ENCODE results near the gene CD151. TPM values are rescaled to one million over a fixed set of nuclear protein-coding genes. Genes with fewer than 3 reads are reported as not detected.
A peak's percentile ranks its signal among the peaks of the same experiment; 100 is the strongest.

CD151 gene
- total RNA-seq, 1 experiment from 2014 or later, result 892 TPM

DNA sequence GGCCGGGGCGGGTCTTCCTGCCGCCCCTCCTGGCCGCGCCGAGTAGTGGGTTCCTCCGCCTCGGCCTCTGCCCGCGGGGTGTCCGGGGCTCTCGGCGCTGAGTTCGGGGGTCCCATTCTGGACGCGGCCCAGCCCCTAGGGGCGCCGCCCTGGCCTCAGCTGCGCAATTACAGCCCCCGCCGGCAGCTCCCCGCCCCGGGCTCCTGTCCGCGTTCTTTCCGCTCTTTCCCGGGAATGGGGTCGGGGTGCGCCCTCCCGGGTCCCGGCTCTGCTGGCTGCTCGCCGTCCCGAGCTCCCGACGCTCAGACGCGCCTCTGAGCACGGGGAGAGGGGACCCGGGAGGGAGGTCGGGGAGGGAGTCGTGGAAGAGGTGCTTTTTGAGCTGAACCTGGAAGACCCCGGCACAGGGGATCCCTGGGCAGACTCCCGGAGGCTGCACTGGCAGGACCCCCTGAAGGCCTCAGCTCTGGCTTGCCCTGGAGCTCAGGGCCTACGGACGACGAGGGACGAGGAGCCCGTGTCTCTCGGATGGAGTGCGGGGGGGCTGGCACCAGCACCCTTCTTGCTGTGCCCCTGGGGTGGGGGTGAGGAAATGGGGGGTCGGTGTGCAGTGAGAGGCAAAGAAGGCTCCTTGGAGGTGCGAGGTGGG is 10.5 kb downstream of the CD151 start:
- DNase-seq (ENCODE audit: low spot score), result no peak

DNA sequence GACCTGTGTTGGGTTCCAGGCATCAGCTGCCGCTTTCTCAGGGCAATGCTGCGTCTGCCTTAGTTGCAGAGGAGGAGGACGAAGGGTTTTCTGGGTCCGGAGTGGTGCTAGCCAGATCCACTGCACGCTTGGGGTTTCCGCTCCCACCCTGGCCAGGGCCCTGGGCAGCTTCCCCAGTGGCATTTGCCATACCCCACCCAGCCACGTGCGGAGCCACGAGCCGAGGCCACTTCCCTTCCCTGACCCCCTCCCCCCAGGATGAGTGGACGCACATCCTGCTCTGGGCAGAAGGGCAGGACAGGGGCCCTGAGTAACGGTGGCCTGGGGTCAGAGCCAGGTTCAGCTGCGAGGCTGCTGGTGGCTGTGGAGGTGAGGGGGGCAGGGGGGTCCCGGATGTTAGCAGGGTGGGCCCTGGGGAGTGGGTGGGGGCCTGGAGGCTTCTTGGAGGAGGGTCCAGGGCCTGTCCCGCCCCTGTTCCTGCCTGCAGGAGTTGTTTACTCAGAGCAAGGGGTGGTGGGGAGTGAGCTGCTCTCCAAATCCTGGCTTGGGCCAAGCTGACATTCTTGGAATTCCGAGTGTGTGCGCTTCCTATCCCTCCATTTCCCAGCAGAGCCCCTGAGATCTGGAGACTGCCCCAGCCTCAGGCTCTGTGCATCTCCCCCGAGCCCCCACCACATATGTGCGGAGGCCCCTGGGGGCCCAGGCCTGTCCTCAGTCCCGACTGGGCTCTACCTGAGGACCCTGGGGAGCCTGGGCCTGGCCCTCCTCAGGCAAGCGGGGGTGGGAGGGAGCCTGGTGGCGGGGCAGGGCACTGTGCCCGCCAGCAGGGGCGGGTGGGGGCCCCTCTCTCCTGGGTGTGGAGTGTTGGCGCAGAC is 11.3 kb downstream of the CD151 start:
- peak; percentile 98 for DNase-seq (ENCODE audit: low spot score)

DNA sequence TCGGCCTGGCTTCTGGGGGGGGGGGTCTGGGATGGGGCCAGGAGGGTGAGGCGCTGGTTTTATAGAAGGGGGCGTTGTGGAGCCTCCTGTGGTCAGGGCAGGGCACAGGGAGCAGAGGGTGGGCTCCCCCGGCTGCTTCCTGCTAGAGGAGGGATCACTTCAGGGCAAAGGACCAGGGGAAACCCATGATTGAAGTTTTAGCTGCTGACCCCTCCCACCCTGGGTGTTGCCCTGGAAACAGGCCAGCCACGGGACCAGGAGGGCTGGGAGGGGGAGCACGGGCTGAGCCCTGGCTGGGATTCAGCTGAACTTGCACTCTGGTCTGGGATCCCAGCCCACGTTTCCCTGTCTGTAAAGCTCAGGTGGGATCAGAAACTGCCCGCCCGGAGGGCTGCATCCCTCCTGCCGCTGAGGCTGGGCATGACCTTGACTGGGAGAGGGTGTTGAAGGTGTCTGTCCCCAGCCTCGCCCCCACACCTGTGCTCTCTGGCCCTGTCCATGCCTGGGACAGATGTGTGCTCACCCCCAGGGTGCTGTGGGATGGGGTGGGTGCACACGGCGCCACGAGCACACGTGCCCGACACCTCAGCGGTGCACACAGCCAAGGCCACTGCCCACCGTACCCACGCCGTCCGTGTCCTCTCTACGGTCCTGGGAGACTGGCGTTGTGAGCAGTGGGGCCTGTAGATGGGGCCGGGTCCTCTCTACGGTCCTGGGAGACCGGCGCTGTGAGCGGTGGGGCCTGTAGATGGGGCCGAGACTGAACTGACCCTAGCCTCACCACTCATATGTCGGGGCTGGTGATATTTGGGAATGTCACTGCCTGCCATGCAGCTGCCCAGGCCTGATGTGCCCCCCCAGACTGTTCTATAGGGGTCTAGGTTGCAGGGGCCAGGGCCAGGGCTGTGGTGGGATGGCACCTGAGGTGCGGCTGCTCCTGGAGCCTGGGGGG is 12.2 kb downstream of the CD151 start:
- DNase-seq (ENCODE audit: low spot score), result peak; percentile 97

DNA sequence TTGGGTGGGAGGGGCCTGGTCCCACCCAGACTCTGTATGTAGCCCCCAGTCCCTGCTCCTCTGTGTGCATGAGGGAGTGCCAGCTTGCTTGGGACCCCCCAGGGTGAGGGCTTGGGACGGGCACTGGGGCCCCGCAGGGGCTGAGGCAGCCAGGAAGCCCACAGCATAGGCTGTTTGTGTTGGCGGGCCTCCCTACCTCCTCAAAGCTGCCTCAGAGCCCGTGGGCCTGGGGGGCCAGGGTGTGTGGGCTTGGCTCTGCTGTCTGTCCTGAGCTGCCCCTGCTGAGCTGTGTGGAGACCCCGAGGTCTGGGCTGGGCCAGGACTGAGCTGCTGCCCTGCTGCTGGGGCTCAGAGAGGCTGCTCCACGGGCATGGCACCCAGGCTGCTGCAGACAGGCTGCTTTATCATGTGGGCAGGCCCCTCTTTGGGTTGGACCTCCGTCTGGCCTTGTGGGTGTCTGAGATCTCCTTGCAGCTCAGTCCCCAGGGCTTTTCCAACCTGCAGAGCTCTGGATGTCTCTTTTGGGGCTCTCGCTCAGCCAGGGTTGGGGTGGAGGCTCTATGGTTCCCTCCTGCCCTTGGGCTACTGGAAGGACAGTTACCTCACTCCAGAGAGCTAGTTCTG is 13.2 kb downstream of the CD151 start:
- DNase-seq (ENCODE audit: low spot score), result no peak

DNA sequence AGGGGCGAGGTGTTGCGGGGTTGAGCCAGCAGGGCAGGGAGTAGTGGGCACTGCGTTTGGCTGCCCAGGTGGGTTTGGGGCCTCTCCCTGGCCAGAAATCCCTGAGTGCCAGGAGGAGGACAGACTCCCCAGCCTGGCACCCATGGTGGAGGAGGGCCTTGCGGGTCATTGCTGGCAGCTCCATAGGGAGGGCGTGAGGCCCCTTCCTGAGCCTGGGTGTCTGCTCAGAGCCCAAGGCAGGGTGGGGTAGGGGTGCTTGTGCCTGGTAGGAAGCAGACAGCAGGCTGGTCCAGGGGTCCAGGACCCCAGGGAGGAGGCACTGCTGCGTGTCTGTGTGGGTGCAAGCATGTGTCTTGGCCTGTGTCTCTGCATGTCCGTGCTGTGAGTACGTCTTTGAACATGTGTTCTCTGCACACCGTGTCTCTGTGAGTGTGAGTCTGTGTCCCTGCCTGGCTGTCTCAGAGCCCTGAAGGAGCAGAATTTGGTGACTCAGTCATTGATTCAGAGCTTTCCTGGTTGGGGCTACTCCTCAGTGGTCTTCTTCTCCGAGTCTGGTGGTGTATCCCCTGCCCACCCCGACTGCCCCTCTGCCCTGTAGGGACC is 13.8 kb downstream of the CD151 start:
- no peak for DNase-seq (ENCODE audit: low spot score)

DNA sequence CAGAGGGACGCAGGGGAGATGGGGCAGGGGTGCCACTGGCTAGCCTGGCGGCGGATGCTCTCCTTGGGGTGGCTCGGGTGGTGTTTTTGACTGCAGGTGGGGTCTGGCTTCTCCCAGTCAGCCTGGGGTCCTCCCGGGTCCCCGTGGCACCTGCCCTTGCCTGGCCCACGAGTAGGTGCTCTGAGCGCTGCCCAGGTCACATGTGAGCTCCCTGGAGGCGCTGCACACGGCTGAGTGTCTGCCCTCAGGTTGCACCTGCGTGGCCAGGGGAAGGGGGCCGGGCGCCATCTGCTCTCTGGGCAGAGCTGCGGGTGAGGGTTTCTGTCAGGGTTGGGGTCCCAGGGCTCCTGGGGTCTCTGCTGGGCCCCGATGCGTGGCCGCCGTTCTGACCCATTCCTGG is 15.1 kb downstream of the CD151 start:
- DNase-seq (ENCODE audit: low spot score), result no peak

DNA sequence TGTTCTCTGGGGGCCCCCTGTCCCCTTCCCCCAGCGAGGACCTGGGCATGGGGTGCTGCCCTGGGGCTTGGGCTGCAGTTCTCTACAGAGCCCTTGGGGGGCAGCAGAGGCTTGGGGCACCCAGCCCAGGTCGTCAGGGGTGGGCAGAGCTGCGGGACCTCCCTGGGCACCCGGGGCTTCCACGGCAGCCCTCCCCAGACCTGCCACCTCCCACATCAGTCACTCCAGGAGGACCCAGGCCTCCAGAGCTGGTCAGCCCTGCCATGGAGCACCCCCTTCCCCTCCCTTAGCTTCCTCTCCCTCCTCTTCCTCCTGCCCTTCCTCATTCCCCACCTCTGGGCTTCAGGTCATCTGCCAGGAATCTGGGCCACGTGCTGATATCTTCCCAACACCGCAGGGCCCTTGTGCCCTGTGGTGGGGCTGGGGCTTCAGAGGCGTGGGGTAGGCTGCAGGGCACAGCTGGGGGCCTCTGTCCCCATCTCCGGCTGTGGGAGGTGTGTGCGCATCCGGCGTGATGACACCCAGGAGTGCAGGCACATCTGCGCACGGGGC is 15.7 kb downstream of the CD151 start:
- DNase-seq (ENCODE audit: low spot score), result no peak

DNA sequence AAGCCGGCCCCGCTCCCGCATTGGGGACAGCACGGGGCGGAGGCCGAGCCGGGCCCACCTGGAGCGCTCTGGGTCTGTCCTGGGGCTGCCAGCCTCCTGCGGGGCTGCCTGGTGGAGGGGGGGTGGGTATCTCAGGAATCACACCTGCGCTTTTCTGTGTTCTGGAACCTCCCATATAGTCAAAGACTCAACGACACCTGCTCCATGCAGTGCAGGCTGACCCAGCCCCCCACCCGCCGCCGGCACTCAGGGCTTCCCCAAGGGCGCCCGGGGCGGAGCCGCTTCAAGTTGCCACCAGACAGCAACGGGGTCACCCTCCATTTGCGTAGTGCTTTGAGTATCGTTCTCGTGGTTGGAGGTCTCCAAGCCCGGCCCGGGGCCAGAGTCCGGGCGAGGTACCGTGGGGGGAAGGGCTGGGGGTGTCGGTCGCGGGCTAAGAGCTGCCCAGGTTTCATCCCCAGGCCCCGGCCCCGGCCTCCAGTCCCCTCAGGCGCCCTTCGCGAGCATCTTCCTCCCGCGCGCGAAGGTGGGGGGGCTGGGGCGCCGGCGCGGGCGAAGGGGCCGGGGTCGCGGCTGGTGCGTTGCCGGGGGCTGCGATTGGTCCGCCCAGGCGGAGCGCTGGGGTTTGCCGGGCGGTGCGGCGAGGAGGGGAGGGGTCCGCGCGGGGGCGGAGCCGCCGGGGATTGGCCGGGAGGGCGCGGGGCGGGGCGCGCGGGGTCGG is 16.5 kb downstream of the CD151 start:
- DNase-seq (ENCODE audit: low spot score), result no peak

DNA sequence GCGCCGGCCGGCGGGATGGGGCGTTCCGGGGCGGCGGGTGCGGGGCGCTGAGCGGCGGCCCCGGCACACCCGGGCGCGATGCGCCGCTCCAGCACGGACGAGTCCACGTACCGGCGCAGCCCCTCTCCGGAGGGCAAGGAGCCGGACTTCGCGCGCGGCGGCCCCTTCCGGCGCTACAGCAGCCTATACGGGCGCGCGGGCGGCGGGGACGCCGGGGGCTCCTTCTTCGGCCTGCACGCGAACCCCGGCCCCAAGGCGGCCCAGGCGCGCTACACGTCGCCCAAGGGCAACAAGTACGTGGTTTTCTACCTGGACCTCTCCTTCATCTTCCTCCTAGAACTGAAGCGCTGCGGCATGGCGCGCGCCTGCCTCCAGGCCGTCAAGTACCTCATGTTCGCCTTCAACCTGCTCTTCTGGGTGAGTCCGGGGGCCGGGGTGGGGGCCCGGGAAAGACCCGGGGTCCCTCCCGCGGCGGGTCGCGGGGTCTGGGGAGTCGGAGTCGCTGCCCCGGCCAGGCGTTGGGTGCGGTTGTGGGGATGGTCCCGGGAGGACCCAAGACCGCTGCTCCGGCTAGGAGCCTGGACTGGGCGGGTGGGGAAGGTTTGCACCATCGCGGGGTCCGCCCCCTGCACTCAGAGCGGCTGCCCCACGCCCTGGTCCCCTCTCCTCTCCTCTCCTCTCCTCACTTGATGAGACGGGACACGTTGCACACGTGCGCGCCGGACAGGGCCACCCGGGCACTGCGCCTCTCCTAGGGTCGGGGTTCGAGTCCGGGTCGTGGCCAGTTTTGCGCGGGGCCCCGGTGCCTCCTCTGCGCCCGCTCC is 17.4 kb downstream of the CD151 start:
- DNase-seq (ENCODE audit: low spot score), result no peak

DNA sequence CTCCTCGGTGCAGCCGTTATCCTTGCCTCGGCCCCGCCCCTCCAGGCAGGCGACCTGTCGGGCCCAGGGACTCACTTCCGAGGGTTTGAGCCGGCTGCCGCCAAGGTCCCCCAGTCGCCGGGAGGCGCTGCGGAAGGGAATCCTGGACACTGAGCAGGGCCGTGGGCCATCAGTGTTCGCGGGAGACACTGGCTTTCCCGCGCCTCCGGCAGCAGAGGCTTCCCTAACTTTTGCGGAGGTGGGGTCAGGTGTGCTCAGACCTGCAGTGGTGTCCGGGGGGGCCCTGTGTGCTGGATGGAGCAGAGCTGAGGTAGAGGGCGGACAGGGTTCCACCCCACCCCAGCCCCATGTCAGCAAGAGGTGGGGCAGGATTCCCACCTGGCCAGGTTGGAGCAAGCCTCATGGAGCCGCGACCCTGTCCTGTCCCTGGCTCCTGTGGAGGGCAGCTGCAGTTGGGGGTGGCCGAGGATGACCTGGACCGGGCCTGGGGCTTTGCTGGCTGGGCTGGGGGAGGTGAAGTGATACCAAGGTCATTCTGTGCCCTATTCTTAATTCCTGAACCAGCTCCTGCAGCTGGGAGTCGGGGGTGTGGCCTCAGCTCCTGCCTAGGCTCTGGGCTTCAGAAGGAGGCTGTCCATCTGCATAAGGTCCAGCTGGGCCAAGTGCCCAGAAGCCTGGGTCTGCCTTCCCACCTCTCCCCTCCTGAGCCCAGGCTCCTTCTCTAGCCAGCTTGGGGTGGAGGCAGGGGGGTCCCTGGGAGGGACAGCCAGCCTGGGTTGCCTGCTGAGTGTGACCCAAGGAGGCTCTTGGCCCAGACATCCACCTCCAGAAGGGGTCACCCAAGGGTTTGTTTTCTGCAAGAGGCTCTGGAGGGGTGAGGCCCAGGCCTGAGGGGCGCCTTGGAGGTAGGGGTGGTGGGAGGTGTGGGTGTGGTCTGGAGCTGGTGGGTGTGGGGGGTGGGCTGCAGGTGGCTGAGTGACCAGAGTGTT is 18.3 kb downstream of the CD151 start:
- DNase-seq (ENCODE audit: low spot score), result no peak

DNA sequence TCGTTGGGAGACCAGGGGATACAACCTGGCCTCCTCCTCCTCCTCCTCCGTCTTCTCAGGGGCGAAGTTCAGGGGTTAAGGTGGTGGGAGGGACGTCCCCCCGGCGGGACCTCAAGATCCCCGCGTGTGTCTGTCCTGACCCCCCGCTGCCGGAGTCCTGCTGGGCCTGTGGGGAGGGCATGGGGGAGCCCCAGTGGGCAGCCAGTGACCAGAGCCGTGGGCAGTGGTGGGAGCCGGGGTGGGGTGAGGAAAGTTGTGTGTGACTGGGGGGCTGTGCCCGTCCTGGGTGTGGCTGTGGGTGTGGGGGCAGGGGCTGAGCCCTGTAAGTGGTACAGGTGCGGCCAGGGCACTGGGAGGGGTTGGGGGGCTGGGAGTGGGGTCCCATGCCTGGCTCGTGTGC is 20.0 kb downstream of the CD151 start:
- no peak for DNase-seq (ENCODE audit: low spot score)

DNA sequence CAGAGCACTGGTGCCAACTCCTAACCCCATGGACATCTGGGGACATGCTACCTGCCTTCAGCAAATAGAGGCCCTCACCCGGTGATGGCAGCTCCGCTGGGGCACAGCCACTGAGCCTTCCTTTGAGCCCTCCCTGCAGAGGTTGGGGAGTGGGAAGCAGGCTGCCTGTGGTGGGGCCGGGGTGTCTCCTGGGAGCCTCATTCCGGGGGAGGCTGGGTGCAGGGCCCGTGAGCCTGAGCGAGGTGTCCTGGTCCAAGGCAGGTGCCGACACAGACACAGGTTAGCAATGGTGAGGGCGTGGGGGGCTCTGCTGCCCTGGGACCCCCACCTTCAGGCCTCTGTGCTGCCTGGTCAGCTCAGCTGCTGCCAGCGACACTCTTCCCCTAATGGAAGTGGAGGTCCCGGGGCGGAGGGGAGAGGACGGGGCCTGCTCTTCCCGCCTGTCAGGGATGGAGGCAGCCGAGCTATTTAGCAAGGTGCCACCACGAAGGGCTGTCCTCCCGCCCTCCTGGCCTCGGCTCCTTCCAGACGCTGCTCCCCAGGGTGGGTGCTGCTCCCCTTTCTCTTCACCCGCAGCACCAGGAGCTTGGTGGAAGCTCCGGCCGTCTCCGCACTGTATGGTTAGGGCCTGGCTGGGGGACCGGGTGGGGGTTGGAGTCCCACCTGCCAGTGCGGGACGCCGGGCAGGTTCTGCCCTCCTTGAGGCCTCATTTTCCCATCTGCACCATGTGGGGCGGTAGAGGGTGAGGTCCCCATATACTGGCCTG is 21.1 kb downstream of the CD151 start:
- no peak for DNase-seq (ENCODE audit: low spot score)

DNA sequence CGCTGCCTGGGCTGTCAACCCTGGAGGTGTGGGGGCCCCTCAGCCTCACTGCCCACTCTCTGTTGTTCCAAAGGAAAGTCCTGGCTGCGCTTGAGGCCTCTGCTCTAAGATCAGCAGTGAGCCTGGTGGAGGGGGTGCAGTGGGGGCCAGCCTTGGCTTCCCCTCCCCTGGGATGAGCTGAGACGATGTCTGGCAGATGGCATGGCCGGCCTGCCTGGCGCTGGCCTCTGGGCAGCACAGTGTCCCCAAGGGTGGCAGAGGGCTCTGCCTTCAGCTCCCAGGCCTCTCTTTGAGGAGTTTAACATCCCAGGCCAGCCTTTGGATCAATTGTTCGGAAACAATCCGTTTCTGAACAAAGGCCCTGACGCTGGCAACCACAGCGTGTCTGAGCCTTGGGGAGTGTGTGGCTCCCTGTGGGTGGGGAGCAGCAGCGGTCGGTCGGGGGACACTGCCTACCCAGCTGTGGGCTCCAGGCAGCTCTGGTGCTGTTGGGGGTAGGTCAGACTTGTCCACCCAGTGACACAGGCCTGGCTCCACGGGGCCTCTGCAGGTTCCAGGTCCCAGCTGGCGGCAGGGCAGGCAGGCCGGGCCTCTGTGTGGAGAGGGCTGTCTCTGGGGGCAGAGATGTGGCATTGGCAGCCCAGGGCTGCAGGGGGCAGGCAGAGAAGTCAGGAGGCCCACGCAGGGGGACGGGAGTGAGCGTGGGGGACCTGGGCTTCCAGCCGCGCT is 22.0 kb downstream of the CD151 start:
- DNase-seq (ENCODE audit: low spot score), result no peak

DNA sequence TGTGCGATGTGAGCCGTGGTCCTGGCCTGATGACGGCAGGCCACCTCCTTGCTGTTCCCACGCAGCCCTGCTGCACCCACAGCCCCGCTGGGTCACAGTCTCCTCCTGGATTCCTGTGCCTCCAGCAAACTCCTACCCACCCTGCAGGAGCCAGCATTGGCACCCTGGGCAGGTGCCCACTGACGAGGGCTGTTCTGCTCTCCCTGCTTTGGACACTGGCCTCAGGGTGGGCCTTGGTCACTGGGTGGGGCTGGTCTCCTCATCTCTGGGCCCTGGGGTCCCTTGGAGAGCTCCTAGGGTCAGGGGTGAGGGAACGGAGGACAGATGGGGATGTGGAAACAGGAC is 22.6 kb downstream of the CD151 start:
- DNase-seq (ENCODE audit: low spot score), result no peak

DNA sequence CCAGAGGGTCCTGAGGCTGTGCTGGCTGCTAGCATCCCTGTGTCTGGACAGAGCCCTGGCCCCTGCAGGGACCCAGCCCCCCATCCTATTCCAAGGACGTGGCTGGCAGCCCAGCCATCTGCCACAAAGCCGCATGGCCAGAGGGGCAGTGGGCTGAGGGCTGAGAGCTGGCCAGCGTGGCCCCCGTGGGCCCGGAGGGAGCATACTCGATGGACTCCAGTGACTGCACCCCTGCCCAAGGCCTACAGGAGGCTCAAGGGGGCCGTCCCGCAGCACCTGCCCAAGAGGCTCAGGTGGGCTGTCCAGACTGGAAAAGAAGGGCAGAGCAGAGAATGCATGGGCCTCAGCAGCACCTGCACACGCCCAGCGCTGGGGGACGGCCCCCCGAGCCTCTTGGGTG is 23.0 kb downstream of the CD151 start:
- no peak for DNase-seq (ENCODE audit: low spot score)

DNA sequence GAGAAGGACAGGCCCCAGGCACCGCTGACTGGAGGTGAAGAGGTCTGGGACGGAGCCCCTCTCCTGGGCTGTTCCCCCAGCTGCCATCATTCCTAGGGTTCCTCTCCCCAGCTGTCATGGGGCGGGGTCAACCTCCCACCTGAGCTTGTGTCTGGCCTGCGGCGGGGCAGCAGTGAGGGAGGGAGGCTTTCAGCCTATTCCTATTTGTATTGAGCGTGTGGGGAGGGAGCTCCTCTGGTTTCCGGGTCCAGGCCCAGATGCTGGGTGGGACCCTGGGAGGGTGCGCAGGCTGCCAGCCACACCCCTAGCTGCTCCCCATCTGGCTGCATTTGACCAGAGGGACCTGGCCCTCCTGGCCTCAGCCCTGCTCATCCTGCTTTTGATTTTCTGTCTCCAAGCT is 23.6 kb downstream of the CD151 start:
- DNase-seq (ENCODE audit: low spot score), result no peak
